Chondrocyte (in vitro differentiated cells): ENCODE measurements around the gene CAP2. TPM values are rescaled to one million over a fixed set of nuclear protein-coding genes. Genes with fewer than 3 reads are reported as not detected.

ENCODE experiments used
- DNase-seq: peaks from one replicate; pipeline ENCODE4 v3.0.0; 2021; ENCODE audit warnings: mixed read lengths, low spot score
- H3K27ac Mint-ChIP-seq: one replicate; pipeline ENCODE4 v1.8.0; 2021; ENCODE audit warnings: mild to moderate bottlenecking, moderate library complexity, mixed read lengths; ENCODE audit not compliant: unreplicated experiment
- H3K27me3 Mint-ChIP-seq: 2 replicates; pipeline ENCODE4 v1.8.0; 2021; ENCODE audit warnings: low read depth, mixed read lengths
- H3K36me3 Mint-ChIP-seq: 2 replicates; pipeline ENCODE4 v1.8.0; 2021; ENCODE audit warnings: low read depth, mixed read lengths
- H3K4me1 Mint-ChIP-seq: 2 replicates; pipeline ENCODE4 v1.8.0; 2021; ENCODE audit warnings: low read depth, mild to moderate bottlenecking, mixed read lengths
- H3K4me3 Mint-ChIP-seq: one replicate; pipeline ENCODE4 v1.8.0; 2021; ENCODE audit warnings: mild to moderate bottlenecking, moderate library complexity, mixed read lengths; ENCODE audit not compliant: unreplicated experiment
- H3K9me3 Mint-ChIP-seq: 2 replicates; pipeline ENCODE4 v1.8.0; 2021; ENCODE audit warnings: low read depth, mixed read lengths
- total RNA-seq: library from RNA; stranded (reverse); gene quantifications from 3 replicates; pipeline ENCODE4 v1.2.1, GENCODE V29; 2021
- TF ChIP-seq, protein P1 (sequence below): fragments of 200-600 bp; sonication (generic); IDR thresholded peaks from 2 replicates; pipeline ENCODE4 v1.5.0; 2021; ENCODE audit warnings: antibody characterized with exemption, mild to moderate bottlenecking, moderate library complexity

Gene CAP2
- total RNA-seq, 1 donor from 2014 or later, result 90.4 TPM

DNA sequence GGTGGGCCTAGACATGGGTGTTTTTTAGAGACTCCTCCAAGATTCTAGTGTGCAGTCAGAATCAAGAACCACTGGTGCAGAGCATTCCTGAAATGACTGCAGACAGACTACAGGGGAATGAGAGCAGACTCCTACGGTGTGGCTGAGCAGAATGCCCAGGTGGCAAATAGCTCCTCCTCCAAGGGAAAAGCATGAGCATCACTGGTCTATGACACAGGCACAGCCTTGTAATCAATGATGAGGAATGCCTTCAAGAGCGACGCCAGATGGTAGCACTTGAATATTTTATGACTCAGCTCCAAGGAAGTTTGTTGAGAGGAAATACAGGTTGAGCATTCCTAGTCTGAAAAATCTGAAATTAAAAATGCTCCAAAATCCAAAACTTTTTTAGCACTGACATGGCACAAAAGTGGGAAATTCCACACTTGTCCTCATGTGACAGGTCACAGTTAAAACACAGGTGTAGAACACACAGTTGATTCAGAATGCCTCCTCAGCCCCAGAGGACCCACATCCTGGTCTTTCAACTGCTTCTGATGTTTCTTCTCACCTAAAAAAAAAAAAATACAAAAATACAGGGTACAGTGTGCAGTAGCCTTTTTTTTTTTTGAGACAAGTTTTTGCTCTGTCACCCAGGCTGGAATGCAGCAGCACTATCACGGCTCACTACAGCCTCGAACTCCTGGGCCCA, 196.2 kb downstream of the CAP2 start:
- H3K9me3 Mint-ChIP-seq, result no peaks in the 10 kb centered on the region
- no peak for DNase-seq
- peak overlapping the region; percentile 57 for H3K27ac Mint-ChIP-seq
- H3K4me1 Mint-ChIP-seq, result peaks cover 9% of the 10 kb centered on the region
- H3K27me3 Mint-ChIP-seq, result no peaks in the 10 kb centered on the region
- TF ChIP-seq, protein P1, sequence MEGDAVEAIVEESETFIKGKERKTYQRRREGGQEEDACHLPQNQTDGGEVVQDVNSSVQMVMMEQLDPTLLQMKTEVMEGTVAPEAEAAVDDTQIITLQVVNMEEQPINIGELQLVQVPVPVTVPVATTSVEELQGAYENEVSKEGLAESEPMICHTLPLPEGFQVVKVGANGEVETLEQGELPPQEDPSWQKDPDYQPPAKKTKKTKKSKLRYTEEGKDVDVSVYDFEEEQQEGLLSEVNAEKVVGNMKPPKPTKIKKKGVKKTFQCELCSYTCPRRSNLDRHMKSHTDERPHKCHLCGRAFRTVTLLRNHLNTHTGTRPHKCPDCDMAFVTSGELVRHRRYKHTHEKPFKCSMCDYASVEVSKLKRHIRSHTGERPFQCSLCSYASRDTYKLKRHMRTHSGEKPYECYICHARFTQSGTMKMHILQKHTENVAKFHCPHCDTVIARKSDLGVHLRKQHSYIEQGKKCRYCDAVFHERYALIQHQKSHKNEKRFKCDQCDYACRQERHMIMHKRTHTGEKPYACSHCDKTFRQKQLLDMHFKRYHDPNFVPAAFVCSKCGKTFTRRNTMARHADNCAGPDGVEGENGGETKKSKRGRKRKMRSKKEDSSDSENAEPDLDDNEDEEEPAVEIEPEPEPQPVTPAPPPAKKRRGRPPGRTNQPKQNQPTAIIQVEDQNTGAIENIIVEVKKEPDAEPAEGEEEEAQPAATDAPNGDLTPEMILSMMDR, result peak; percentile 72
- H3K36me3 Mint-ChIP-seq, result no peaks in the 10 kb centered on the region
- H3K4me3 Mint-ChIP-seq, result no peak overlapping the region

DNA sequence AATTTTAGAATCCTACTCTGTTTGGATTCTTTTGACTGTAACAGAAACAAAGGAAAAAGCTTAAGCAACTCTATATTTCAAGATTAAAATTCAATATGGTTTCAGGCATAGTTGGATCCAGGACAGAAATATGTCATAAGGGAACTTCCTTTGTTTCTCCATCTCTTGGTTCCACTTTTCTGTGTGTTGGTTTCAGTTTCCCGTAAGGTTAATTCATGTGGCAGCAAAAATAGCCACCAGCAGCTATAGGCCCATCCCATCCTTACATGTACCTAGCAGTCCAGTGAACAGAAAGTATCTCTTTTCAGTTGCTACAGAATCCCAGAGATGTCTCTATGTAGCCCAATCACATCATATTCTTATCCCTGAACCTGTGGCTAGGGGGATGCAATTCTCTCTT, 197.9 kb downstream of the CAP2 start:
- Mint-ChIP-seq H3K9me3 (no peaks in the 10 kb centered on the region), H3K27me3 (no peaks in the 10 kb centered on the region), H3K4me3 (no peak overlapping the region), H3K36me3 (no peaks in the 10 kb centered on the region), H3K27ac (no peak overlapping the region), H3K4me1 (peaks cover 9% of the 10 kb centered on the region)
- TF ChIP-seq, protein P1, result no peak
- no peak for DNase-seq

DNA sequence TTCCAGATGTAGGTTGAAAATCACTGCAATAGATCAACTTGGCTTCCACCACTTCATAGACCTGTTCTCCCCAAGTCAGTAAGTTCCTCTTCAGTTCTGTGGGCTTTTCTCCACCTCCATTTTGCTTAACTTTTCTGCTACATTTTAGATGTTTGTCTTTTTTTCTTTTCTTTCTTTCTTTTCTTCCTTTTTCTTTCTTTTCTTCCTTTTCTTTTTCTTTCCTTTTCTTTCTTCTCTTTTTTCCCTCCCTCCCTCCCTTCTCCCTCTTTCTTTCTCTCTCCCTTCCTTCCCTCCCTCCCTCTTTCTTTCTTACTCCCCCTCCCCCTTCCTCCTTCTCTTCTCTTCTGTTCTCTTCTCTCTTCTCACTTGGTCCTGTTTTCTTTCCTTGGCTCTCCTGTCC, 199.9 kb downstream of the CAP2 start:
- peaks cover 20% of the 10 kb centered on the region for H3K4me1 Mint-ChIP-seq
- H3K36me3 Mint-ChIP-seq, result peaks cover 1% of the 10 kb centered on the region
- H3K27ac Mint-ChIP-seq, result no peak overlapping the region
- H3K9me3 Mint-ChIP-seq, result peaks cover 6% of the 10 kb centered on the region
- no peak overlapping the region for H3K4me3 Mint-ChIP-seq
- TF ChIP-seq, protein P1, result no peak
- no peaks in the 10 kb centered on the region for H3K27me3 Mint-ChIP-seq
- no peak for DNase-seq

DNA sequence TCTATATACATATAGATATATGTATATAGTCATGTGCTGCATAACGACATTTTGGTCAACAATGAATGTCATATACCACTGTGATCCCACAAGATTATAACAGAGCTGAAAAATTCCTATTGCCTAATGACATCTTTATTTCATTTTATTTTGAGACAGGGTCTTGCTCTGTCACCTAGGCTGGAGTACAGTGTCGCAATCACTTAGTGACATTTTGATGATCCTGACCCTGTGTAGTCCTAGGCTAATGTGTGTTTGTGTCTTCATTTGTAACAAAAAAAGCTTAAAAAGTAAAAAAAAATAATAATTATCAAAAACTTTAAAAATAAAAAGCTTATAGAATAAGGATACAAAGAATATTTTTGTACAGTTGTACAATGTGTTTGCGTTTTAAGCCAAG, 202.7 kb downstream of the CAP2 start:
- H3K36me3 Mint-ChIP-seq, result peaks cover 1% of the 10 kb centered on the region
- H3K4me1 Mint-ChIP-seq, result peaks cover 21% of the 10 kb centered on the region
- no peak for DNase-seq
- no peaks in the 10 kb centered on the region for H3K27me3 Mint-ChIP-seq
- TF ChIP-seq, protein P1, result no peak
- H3K4me3 Mint-ChIP-seq, result no peak overlapping the region
- H3K27ac Mint-ChIP-seq, result no peak overlapping the region
- peaks cover 6% of the 10 kb centered on the region for H3K9me3 Mint-ChIP-seq

DNA sequence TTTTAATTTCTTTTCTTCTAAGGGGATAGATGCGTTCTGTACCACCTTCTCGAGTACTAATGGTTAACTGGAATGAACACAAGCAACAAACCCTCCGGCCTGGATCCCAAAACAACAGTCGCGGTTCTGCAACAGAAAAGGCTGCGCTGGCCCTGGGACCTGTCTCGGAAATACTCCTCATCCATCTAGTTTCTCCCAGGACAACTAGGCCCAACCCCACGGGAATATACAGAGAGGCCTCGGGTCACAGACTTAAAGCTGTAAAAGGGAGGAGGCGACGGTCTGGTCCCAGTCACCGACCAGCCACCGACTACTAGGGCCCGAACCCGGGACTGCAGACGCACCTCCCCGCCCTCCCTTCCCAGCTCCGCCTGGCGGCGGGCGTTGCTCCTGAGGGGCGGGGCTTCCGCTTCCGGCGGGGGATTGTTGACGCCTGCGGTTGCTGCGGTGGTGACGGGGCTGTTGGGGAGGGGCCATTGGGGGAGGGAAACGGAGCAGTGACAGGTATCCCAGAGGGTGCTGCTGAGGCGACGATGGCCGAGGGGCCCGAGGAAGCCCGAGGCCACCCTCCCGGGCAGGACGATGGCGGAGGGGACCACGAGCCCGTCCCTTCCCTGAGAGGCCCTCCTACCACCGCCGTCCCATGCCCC, 206.6 kb downstream of the CAP2 start, which contains the start of gene FAM8A1:
Gene FAM8A1 (plus strand): TSS at position 426 of the 650 bp plus-strand sequence. CDS start 108 bp downstream, at position 534.
- no peaks in the 10 kb centered on the region for H3K27me3 Mint-ChIP-seq
- H3K4me1 Mint-ChIP-seq, result peaks cover 41% of the 10 kb centered on the region
- H3K4me3 Mint-ChIP-seq, result peak within 1 kb of the TSS; percentile 79
- peaks cover 6% of the 10 kb centered on the region for H3K9me3 Mint-ChIP-seq
- H3K27ac Mint-ChIP-seq, result peak within 1 kb of the TSS; percentile 79
- peaks cover 10% of the 10 kb centered on the region for H3K36me3 Mint-ChIP-seq
- TF ChIP-seq, protein P1, result peak; percentile 75
- peak; percentile 96 for DNase-seq
